Stimulated activated CD4-positive, alpha-beta T cell treated with anti-CD3 and anti-CD28 coated beads, Interleukin-1b, Interleukin-23, amount 100 ng/mL, for 48 hours (primary cell): ENCODE measurements around the gene MEI1.

Experiments used
- DNase-seq: peaks from one replicate; pipeline ENCODE4 v3.0.0-alpha.2; 2020

Gene MEI1

GRCh38 chr22:41793871-41794270, 94.6 kb downstream of the MEI1 start:
- DNase-seq = no peak

DNA sequence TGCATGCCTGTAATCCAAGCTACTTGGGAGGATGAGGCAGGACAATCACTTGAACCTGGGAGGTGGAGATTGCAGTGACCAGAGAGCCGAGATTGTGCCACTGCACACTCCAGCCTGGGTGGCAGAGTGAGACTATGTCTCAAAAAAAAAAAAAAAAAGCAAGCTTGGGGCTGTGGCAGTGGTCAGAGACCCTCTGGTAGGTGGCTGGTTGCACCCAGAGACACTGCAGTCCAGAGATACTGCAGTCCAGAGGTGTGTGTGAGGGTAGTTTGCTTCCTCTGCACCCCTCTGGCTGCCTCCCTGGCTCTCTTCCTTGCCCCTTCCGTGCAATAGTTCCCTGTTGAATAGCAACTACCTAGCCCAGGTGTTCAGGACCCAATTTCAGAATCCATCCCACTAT, 99.4 kb downstream of the MEI1 start:
- no peak for DNase-seq

DNA sequence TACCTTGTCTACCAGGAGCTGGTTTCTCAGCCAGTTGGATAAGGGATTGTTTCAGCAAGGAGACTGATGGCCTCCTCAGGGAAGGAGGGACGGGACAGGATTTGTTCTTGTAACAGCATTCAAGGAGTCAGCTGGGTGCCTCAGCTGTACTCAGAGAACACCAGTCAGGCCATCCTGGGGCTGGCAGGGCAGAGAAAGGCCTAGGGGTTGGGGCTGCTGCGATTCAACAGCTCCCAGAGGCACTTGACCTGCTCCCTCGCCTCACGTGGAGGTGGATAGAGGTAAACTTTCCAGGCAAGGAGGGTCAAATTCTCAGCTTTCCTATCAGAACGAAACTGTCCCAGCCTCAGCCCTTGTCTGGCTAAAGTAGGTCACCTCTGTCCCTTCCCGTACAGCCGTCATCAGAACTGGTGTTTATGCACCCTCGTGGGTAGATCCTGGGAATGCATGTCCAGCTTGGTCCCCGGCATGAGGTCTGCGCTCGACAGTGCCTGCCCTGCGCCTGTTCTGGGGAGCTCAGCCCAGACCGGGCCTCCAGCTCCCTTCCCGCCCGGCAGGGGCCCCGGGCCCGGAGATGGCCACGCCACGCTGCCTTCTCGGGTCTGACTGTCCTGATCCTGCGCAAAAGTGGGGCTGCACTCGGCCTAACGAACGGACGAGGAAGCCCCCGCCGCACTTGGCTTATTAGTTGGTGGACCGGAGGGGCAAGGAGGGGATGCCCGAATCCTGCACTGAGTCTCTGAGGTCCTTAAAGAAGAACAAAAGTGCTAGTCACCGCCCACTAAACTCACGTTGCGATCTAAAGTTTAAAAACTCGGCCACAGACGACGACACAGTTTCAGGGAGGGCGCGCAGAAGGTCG, 100.4 kb downstream of the MEI1 start:
- DNase-seq = peak; percentile 16

GRCh38 chr22:41800348-41801146, 101.2 kb downstream of the MEI1 start, which contains the start of gene CCDC134:
Gene CCDC134 (plus strand): TSS chr22:41800679. CDS start chr22:41808891, 8,212 bp downstream.
- peak; percentile 90 for DNase-seq

GRCh38 chr22:41801147-41801819, 102.0 kb downstream of the MEI1 start:
- DNase-seq = no peak

- no peak for DNase-seq
These were observed 102.6 kb downstream of the MEI1 start for GRCh38 chr22:41801886-41802285.

GRCh38 chr22:41805639-41806038, 106.3 kb downstream of the MEI1 start:
- DNase-seq = no peak

DNA sequence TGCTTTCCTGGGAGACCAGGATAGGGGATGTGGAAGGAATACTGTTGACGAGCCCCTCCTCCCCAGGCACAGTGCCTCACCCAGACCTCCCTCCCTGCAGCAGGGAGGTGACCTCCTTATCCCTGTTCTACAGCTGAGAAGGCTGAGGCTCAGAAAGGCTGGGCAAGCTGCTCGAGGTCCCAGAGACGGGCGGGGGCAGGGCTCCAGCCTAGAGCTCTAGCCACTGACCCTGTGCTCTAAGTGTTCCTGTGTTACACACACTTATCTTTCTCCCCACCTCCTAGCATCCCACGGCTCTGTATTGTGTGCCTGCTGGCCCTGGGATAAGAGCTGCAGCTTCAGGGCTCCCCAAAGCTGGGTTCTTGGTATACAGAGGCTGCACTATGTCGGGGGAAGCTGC, 109.1 kb downstream of the MEI1 start:
- no peak for DNase-seq

- DNase-seq = no peak
These were observed 110.7 kb downstream of the MEI1 start for GRCh38 chr22:41810022-41810421.

- DNase-seq = no peak
These were observed 113.7 kb downstream of the MEI1 start for GRCh38 chr22:41812805-41813545.

DNA sequence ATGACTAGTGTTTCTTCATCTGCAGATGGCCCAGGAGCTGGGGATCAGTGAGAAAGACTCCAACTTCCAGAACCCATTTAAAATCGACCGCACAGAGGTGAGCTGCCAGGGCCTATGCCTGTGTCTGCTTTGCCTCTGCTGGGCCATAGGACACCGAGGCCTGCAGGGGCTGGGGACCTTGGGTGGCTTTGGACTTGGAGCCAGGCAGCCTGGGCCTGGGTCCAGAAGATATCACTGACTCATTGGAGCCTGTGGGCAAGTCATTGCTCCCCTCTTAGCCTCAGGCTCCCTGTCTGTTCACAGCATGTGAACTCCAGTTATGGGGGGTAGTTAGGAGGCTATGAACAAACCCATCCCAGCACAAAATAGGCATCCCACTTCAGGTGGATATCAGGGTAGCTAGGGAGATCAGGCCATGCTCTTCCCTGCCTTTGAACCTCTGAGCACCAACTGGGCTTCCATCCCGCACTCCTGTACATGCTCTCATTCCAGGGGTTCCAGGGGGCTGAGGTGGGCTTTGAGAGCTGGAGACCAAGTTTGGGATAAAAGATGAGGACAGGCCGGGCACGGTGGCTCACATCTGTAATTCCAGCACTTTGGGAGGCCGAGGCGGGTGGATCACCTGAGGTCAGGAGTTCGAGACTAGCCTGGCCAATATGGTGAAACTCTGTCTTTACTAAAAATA, 114.6 kb downstream of the MEI1 start:
- no peak for DNase-seq

GRCh38 chr22:41815716-41816115, 116.4 kb downstream of the MEI1 start:
- no peak for DNase-seq

GRCh38 chr22:41816241-41816640, 116.9 kb downstream of the MEI1 start:
- no peak for DNase-seq

- DNase-seq = no peak
These were observed 117.6 kb downstream of the MEI1 start for GRCh38 chr22:41816871-41817270.

- DNase-seq = no peak
These were observed 118.7 kb downstream of the MEI1 start for GRCh38 chr22:41818011-41818410.

DNA sequence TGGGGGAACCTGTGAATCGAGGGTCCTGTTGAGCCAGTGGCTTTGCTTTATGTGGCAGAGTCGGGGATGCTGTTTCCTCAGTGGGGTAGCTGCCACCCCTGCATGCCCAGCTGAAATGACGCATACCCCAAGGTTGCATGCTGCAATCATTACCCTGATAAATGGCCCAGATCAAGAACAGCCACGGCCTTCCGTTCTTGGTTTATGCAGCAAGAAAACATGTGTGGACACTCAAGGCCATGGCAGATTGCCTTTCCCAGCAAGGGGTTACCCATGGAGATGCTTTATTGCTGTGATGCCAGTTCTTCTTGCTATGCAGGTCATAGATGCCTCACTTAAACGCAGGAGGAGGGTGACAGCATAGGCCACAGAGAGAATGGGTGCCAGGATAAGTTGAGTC, 119.3 kb downstream of the MEI1 start:
- DNase-seq = no peak

GRCh38 chr22:41819257-41819656, 120.0 kb downstream of the MEI1 start:
- DNase-seq = no peak

GRCh38 chr22:41820447-41820846, 121.1 kb downstream of the MEI1 start:
- DNase-seq = no peak

GRCh38 chr22:41821471-41822316, 122.4 kb downstream of the MEI1 start:
- DNase-seq = no peak

DNA sequence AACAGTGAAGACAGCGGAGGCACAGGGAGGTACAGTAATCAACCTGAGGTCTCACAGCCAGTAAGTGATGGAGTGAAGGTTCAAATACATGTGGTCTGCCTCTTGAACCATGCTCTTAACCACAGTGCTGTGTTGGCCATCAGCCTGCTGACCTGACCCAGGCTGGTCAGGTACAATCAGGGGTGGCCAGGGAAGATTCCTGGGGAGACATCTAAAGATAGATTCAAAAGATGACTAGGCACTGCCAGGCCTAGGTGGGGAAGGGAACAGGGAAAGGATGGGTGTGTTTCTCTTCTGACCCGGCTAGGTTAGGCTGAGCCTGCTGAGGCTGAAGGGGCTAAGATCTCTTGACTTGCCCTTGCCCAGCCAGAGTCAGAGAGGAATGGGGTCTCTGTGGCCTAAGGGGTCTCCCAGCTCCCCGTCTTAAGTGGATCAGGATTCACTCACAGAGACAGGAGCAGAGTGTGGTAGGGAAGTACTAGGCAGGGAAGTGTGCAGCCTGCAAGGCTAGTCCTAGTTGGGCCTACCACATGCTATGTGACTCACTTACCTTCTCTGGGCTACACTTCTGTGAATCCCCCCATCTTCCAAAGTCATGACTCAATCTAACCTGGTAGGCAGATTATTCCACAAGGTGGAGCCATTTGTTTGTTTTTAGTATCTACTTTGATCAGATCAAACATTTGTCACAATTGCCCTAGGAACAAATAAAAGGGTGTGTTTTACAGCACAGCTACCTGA, 123.2 kb downstream of the MEI1 start:
- peak; percentile 39 for DNase-seq
